Measurements from ENCODE around the gene OBSCN.

OBSCN gene

GRCh38 chr1:228170666-228171065, 37.2 kb upstream of the OBSCN start:
- DNase-seq (ENCODE audit: low read depth, low spot score): no peak

GRCh38 chr1:228171221-228171891, 36.5 kb upstream of the OBSCN start:
- no peak for DNase-seq (ENCODE audit: low read depth, low spot score)

GRCh38 chr1:228172591-228173527, 35.0 kb upstream of the OBSCN start:
- no peak for DNase-seq (ENCODE audit: low read depth, low spot score)

DNA sequence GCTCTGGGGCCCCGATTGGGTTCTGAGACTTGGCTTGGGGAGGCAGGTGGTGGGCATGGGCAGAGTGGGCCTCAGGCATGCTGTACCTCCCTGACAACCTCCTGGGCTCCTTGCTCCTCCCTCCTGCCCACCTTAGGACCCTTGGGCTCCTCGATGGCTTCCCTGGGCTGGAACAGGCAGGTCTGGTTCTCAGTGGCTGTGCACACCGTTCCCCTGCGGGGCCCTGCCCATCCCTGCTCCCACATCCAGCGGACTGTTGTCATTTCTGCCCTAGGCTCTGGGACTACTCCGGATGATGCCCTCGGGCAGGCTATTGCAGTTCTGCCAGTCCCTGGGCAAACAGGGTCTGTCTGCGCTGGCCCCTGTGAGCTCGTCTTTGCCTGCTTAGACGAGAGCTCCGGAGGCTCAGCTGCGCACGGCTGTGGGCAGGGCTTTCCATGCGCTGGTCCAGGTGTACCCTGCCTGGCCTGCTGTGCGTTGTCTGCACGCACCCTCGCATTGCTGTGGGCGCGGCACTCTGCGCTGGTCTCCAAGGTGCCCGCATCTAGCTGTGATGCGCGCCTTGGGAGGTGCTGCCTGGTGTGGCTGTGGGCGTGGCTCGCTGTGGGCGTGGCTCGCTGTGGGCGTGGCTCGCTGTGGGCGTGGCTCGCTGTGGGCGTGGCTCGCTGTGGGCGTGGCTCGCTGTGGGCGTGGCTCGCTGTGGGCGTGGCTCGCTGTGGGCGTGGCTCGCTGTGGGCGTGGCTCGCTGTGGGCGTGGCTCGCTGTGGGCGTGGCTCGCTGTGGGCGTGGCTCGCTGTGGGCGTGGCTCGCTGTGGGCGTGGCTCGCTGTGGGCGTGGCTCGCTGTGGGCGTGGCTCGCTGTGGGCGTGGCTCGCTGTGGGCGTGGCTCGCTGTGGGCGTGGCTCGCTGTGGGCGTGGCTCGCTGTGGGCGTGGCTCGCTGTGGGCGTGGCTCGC, 34.0 kb upstream of the OBSCN start:
- DNase-seq (ENCODE audit: low read depth, low spot score): peak; percentile 30

GRCh38 chr1:228174482-228175315, 33.1 kb upstream of the OBSCN start:
- DNase-seq (ENCODE audit: low read depth, low spot score): no peak

DNA sequence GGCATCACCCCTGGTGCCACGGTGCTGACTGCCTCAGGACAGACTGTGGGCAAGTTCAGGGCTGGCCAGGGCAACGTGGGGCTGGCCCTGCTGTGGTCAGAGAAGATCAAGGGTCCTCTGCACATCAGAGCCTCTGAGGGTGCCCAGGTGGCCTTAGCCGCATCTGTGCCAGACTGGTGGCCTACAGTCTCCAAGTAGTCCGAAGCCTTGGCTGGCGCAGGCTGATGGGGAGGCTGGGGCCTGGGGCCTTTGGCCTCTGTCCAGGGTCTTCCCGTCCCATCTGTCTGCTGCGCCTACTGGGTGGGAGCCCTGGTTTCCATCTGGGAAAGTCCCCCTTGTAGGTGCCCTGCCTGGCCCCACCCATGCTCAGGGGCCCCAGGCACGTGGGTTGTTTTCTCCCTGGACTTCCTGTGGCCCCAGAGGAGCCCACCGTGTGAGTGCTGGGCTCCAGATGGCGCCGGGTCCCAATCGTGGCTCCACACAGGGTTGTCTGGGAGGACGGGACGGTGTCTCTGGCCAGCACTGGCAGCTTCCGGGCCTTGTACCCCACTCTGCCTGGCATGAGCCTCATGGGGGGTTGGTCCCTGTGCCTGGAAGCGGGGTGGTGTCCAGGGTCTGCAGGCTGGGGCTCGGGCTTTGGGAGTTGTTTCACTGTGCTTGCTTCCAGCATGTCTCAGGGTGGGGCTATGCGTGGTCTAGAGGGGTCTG, 32.4 kb upstream of the OBSCN start:
- DNase-seq (ENCODE audit: low read depth, low spot score): no peak

GRCh38 chr1:228176024-228176395, 31.8 kb upstream of the OBSCN start:
- no peak for DNase-seq (ENCODE audit: low read depth, low spot score)

- DNase-seq (ENCODE audit: low read depth, low spot score): no peak
Measured at GRCh38 chr1:228176461-228177182, 31.2 kb upstream of the OBSCN start.

GRCh38 chr1:228177183-228177475, 30.7 kb upstream of the OBSCN start:
- DNase-seq (ENCODE audit: low read depth, low spot score): no peak

- DNase-seq (ENCODE audit: low read depth, low spot score): no peak
Measured at GRCh38 chr1:228177721-228178710, 29.8 kb upstream of the OBSCN start.

GRCh38 chr1:228178737-228179684, 28.8 kb upstream of the OBSCN start:
- no peak for DNase-seq (ENCODE audit: low read depth, low spot score)

DNA sequence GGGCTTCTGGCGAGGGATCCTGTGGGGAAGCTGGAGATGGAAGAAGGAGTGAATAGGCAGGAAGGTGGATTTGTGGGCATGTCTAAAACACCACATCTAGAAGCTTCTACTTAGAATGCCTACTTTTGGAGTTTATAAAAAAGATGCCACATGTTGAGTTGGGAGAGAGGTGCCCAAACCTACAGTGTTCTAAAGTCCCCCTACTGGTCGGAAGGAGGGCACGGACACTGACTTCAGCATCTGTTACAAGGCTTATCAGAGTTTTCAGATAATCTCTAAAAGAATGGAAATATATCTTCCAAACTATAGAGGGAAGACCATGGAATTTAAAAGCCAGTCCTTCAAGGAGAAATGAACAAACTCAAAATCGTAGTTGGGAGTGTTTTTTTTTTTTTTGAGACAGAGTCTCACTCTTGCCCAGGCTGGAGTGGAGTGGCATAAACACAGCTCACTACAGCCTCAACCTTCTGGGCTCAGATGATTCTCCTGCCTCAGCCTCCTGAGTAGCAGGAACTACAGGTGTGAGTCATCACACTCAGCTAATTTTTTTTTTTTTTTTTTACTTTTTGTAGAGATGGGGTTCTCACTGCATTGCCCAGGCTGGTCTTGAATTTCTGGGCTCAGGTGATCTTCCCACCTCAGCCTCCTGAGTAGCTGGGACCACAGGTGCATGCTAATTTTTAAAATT, 27.4 kb upstream of the OBSCN start:
- no peak for DNase-seq (ENCODE audit: low read depth, low spot score)

DNA sequence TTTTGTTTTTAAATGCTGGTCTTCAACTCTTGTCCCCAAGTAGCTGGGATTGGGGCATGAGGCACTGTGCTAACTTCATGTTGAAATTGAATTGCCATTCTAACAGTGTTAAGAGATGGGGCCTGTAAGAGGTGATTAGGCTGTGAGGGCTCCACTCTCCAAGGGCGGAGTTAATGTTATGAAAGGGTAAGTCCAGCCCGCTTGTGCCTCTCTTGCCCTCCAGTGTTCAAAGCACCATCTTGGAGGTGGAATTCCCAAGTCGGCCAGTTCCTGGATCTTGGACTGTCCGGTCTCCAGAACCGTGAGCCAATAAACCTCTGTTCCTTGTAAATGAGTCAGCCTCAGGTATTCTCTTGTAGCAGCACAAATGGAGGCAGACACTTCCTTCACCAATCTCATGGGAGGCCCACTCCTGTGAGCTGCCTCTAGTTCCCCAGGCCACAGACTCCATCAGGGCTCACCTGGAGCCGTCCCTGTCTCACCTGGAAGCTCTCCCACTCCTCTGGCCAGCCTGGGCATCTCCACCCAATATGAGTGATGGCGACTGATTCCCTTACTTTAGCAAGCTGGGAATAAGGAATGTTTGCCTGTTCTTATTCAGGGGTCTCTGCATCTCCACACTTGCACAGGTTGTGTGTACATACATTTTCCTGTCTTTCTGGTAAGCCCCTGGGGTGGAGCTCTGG, 26.7 kb upstream of the OBSCN start:
- no peak for DNase-seq (ENCODE audit: low read depth, low spot score)

- DNase-seq (ENCODE audit: low read depth, low spot score): no peak
Measured at GRCh38 chr1:228181645-228182034, 26.2 kb upstream of the OBSCN start.

DNA sequence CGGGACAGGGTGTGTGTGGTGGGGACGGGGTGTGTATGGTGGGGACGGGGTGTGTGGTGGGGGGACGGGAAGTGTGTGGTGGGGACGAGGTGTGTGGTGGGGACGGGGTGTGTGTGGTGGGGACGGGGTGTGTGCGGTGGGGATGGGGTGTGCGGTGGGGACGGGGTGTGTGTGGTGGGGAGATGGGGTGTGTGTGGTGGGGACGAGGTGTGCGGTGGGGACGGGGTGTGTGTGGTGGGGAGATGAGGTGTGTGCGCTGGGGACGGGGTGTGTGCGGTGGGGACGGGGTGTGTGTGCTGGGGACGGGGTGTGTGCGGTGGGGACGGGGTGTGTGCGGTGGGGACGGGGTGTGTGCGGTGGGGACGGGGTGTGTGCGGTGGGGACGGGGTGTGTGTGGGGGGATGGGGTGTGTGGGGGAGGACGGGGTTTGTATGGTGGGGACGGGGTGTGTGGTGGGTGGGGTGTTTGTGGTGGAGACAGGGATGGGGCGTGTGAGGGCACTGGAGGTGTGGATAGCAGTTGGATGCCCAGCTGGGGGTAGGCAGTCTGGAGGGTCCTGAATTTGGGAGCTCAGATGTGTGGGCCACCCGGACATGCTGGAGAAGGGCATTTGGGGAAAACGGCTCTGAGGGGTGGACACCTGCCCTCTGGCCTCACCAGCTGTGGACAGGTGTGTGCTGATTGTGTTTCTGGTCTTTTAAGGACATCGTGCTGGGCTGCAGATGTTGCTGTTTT, 25.4 kb upstream of the OBSCN start:
- DNase-seq (ENCODE audit: low read depth, low spot score): no peak

- no peak for DNase-seq (ENCODE audit: low read depth, low spot score)
Measured at GRCh38 chr1:228184152-228184551, 23.7 kb upstream of the OBSCN start.
